Vagina (tissue), 2 donors: Measurements from ENCODE around the gene FAM9A. TPM values are rescaled to one million over a fixed set of nuclear protein-coding genes. Genes with fewer than 3 reads are reported as not detected.
"Not testable (repeated sequence)": the region's sequence is repeated elsewhere in the genome, so short reads cannot be mapped to it uniquely, and the experiment has no call there.

Source experiments
- DNase-seq, 2 donors: peaks; one replicate each; pipeline ENCODE4 v3.0.0-alpha.2; 2017; ENCODE audit errors: extremely low spot score in 2 of 2
- H3K27ac ChIP-seq: fragments of 200-600 bp; sonication (generic); one replicate; pipeline ENCODE4 v1.5.1; 2019
- H3K27me3 ChIP-seq: fragments of 200-600 bp; sonication (generic); one replicate; pipeline ENCODE4 v1.5.1; 2019
- H3K36me3 ChIP-seq, 2 donors: fragments of 200-600 bp; sonication (generic); one replicate each; pipeline ENCODE4 v1.5.1; 2017 to 2019
- H3K4me1 ChIP-seq: fragments of 200-600 bp; sonication (generic); one replicate; pipeline ENCODE4 v1.5.1; 2019
- H3K4me3 ChIP-seq, 2 donors: fragments of 200-600 bp; sonication (generic); 1 replicate in 1 of 2; 2 replicates in 1 of 2; pipeline ENCODE4 v1.5.1; 2016 to 2019
- H3K9me3 ChIP-seq: fragments of 200-600 bp; sonication (generic); one replicate; pipeline ENCODE4 v1.5.1; 2019
- POLR2A ChIP-seq, 2 donors: fragments of 450-650 bp; IDR thresholded peaks; one replicate each; pipeline ENCODE4 v1.6.1; 2017; ENCODE audit warnings: antibody characterized with exemption in 2 of 2, mild to moderate bottlenecking in 2 of 2, moderate library complexity in 2 of 2
- POLR2AphosphoS5 ChIP-seq, 2 donors: sonication (generic); formaldehyde crosslinking; IDR thresholded peaks; one replicate each; pipeline ENCODE4 v1.9.0; 2017; ENCODE audit warnings: antibody characterized with exemption in 2 of 2, mild to moderate bottlenecking in 2 of 2, low read depth in 1 of 2; ENCODE audit not compliant: insufficient read depth in 1 of 2
- intact Hi-C: fragments of 100-400 bp; cut with DNase I; formaldehyde crosslinking; loops from one replicate; pipeline ENCODE4 v1.15.1; 2023
- total RNA-seq: library from RNA; depleted of rRNA; stranded (reverse); fragments of >200 nt; gene quantifications from one replicate; pipeline ENCODE4 v1.2.3, GENCODE V29; 2016
- TF ChIP-seq, protein P1 (sequence below), 3 experiments: fragments of 450-650 bp in 2 of 3; fragments of 200-600 bp in 1 of 3; sonication (generic) in 1 of 3; IDR thresholded peaks; one replicate each; pipeline ENCODE4 v1.5.1; 2017 to 2019; ENCODE audit warnings: antibody characterized with exemption in 3 of 3, mild to moderate bottlenecking in 2 of 3, moderate library complexity in 2 of 3

The FAM9A gene
- total RNA-seq, 1 donor from 2014 or later, result not detected

GRCh38 chrX:8784162-8784561 lies 17.0 kb downstream of the FAM9A start:
- Histone ChIP-seq H3K9me3 (no peaks in the 10 kb centered on the region), H3K36me3 (no peaks in the 10 kb centered on the region), H3K27ac (no peak overlapping the region), H3K27me3 (no peaks in the 10 kb centered on the region), H3K4me1 (no peaks in the 10 kb centered on the region), H3K4me3 (no peak overlapping the region)
- intact Hi-C loops, result no loop called here
- TF ChIP-seq, protein P1, sequence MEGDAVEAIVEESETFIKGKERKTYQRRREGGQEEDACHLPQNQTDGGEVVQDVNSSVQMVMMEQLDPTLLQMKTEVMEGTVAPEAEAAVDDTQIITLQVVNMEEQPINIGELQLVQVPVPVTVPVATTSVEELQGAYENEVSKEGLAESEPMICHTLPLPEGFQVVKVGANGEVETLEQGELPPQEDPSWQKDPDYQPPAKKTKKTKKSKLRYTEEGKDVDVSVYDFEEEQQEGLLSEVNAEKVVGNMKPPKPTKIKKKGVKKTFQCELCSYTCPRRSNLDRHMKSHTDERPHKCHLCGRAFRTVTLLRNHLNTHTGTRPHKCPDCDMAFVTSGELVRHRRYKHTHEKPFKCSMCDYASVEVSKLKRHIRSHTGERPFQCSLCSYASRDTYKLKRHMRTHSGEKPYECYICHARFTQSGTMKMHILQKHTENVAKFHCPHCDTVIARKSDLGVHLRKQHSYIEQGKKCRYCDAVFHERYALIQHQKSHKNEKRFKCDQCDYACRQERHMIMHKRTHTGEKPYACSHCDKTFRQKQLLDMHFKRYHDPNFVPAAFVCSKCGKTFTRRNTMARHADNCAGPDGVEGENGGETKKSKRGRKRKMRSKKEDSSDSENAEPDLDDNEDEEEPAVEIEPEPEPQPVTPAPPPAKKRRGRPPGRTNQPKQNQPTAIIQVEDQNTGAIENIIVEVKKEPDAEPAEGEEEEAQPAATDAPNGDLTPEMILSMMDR (IDR thresholded peaks at IDR 0.05), result no peak
- TF ChIP-seq POLR2A (IDR thresholded peaks at IDR 0.05) (no peak), POLR2AphosphoS5 (IDR thresholded peaks at IDR 0.05; ENCODE audit: insufficient read depth in 1 of 2, low read depth in 1 of 2) (no peak)
- no peak for DNase-seq

DNA sequence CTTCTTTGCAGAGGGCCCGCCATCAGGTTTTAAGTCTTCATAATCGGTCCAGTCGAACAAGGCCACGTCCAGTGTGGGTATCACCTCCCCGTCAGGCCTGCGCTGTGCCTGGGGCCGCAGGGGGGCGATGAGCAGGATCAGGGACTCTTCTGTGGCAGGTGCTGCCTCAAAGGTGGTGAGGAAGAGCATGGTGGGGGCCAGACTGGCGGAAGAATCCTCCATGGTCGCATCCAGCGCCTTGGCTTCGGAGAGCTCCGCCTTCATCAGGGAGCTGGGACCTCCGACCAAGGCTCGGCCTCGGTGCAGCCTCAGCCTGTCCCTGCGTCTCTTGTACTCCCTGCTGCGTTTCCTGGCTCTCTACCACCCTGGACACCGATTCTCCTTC lies 17.5 kb downstream of the FAM9A start:
- H3K4me3 ChIP-seq, result no peak overlapping the region
- DNase-seq, result no peak
- intact Hi-C loops, result no loop called here
- H3K27me3 ChIP-seq, result no peaks in the 10 kb centered on the region
- no peaks in the 10 kb centered on the region for H3K4me1 ChIP-seq
- H3K36me3 ChIP-seq, result no peaks in the 10 kb centered on the region
- H3K9me3 ChIP-seq, result no peaks in the 10 kb centered on the region
- TF ChIP-seq, protein P1 (IDR thresholded peaks at IDR 0.05), result no peak
- TF ChIP-seq POLR2A (IDR thresholded peaks at IDR 0.05) (no peak), POLR2AphosphoS5 (IDR thresholded peaks at IDR 0.05; ENCODE audit: insufficient read depth in 1 of 2, low read depth in 1 of 2) (no peak)
- H3K27ac ChIP-seq, result no peak overlapping the region

GRCh38 chrX:8783097-8783713 lies 18.0 kb downstream of the FAM9A start:
- Histone ChIP-seq H3K9me3 (no peaks in the 10 kb centered on the region), H3K36me3 (no peaks in the 10 kb centered on the region), H3K27me3 (no peaks in the 10 kb centered on the region), H3K4me1 (no peaks in the 10 kb centered on the region), H3K4me3 (no peak overlapping the region), H3K27ac (no peak overlapping the region)
- DNase-seq, result no peak
- TF ChIP-seq POLR2A (IDR thresholded peaks at IDR 0.05) (no peak), POLR2AphosphoS5 (IDR thresholded peaks at IDR 0.05; ENCODE audit: insufficient read depth in 1 of 2, low read depth in 1 of 2) (no peak)
- TF ChIP-seq, protein P1 (IDR thresholded peaks at IDR 0.05), result no peak
- intact Hi-C loops, result no loop called here

DNA sequence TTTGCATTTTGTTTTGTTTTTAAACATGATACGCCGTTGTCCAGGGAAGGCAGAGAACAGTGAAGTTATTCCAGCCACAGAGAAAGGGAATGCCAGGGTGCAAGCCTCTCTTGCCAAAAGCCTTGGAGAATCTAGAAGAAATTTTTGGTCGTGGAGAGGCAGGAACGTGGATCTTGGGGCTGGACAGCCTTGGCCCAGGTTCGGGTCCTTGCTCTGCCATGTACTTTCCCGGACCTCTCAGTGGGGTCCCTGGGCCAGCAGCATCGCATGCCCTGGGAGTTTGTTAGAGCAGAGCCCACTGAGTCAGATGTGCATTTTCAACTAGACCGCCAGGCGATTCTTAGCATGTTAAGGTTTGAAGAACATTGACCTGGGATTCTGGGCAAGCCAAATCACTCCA lies 18.6 kb downstream of the FAM9A start:
- H3K36me3 ChIP-seq, result no peaks in the 10 kb centered on the region
- no peaks in the 10 kb centered on the region for H3K4me1 ChIP-seq
- H3K4me3 ChIP-seq, result no peak overlapping the region
- no peak for TF ChIP-seq POLR2AphosphoS5 (IDR thresholded peaks at IDR 0.05; ENCODE audit: insufficient read depth in 1 of 2, low read depth in 1 of 2)
- TF ChIP-seq POLR2A (IDR thresholded peaks at IDR 0.05), result no peak
- TF ChIP-seq, protein P1 (IDR thresholded peaks at IDR 0.05), result no peak
- H3K27me3 ChIP-seq, result no peaks in the 10 kb centered on the region
- no peak overlapping the region for H3K27ac ChIP-seq
- no peaks in the 10 kb centered on the region for H3K9me3 ChIP-seq
- intact Hi-C loops, result no loop called here
- no peak for DNase-seq

- H3K27ac ChIP-seq, DNase-seq, H3K4me3 ChIP-seq, H3K4me1 ChIP-seq, H3K36me3 ChIP-seq, intact Hi-C loops, H3K27me3 ChIP-seq, H3K9me3 ChIP-seq: not testable (repeated sequence)
Observed at GRCh38 chrX:8781921-8782320, 19.3 kb downstream of the FAM9A start.
